Neuronal stem cell (in vitro differentiated cells): ENCODE measurements around the gene CD40.

Experiments used
- DNase-seq: peaks from one replicate; pipeline ENCODE4 v3.0.0-alpha.2; 2013; ENCODE audit warnings: low spot score
- H2AFZ ChIP-seq: one replicate; pipeline ENCODE4 v1.6.1; 2013; ENCODE audit warnings: mild to moderate bottlenecking, low read length, inconsistent platforms
- H2AK5ac ChIP-seq: 2 replicates; pipeline ENCODE4 v1.6.1; 2013; ENCODE audit warnings: low read depth, mild to moderate bottlenecking, inconsistent platforms, low read length, moderate library complexity, mixed read lengths
- H2BK120ac ChIP-seq: 2 replicates; pipeline ENCODE4 v1.6.1; 2013; ENCODE audit warnings: low read depth, mild to moderate bottlenecking, inconsistent platforms, low read length, moderate library complexity, mixed read lengths
- H2BK12ac ChIP-seq: one replicate; pipeline ENCODE4 v1.6.1; 2013; ENCODE audit warnings: low read length, inconsistent platforms
- H2BK15ac ChIP-seq: 2 replicates; pipeline ENCODE4 v1.6.1; 2013; ENCODE audit warnings: mild to moderate bottlenecking, low read length, inconsistent platforms, mixed read lengths
- H2BK5ac ChIP-seq: one replicate; pipeline ENCODE4 v1.6.1; 2013; ENCODE audit warnings: inconsistent platforms, mild to moderate bottlenecking, low read length, moderate library complexity
- H3K14ac ChIP-seq: one replicate; pipeline ENCODE4 v1.6.1; 2013; ENCODE audit warnings: low read length, inconsistent platforms
- H3K18ac ChIP-seq: 2 replicates; pipeline ENCODE4 v1.6.1; 2013; ENCODE audit warnings: low read length, inconsistent platforms
- H3K23ac ChIP-seq: 2 replicates; pipeline ENCODE4 v1.6.1; 2013; ENCODE audit warnings: low read depth, mild to moderate bottlenecking, mixed read lengths, low read length, inconsistent platforms; ENCODE audit not compliant: poor library complexity
- H3K27ac ChIP-seq: replicated peaks from 3 replicates; pipeline ENCODE4 v1.5.1; 2013; ENCODE audit warnings: low read length, inconsistent platforms
- H3K27me3 ChIP-seq, 3 experiments: 2 replicates each; pipeline ENCODE4 v1.6.1; 2013; ENCODE audit warnings: low read length in 3 of 3, mild to moderate bottlenecking in 2 of 3, inconsistent platforms in 1 of 3, low read depth in 1 of 3, mixed read lengths in 1 of 3, moderate library complexity in 1 of 3; ENCODE audit not compliant: control insufficient read depth in 3 of 3, insufficient read depth in 3 of 3
- H3K36me3 ChIP-seq, 2 donors: replicated peaks in 1 of 2; 2 replicates each; pipeline ENCODE4 v1.6.1; 2013; ENCODE audit warnings: low read length in 2 of 2; ENCODE audit not compliant: control insufficient read depth in 2 of 2, insufficient read depth in 2 of 2
- H3K4ac ChIP-seq: 2 replicates; pipeline ENCODE4 v1.6.1; 2013; ENCODE audit warnings: inconsistent platforms, mild to moderate bottlenecking, low read length, moderate library complexity
- H3K4me1 ChIP-seq, 2 donors: 1 replicate in 1 of 2; 2 replicates in 1 of 2; pipeline ENCODE4 v1.6.1; 2013; ENCODE audit warnings: low read length in 2 of 2, low read depth in 1 of 2; ENCODE audit not compliant: control insufficient read depth in 2 of 2, insufficient read depth in 1 of 2
- H3K4me2 ChIP-seq: one replicate; pipeline ENCODE4 v1.6.1; 2013; ENCODE audit warnings: mild to moderate bottlenecking, low read length, inconsistent platforms; ENCODE audit not compliant: insufficient read depth, poor library complexity, severe bottlenecking
- H3K4me3 ChIP-seq, 2 donors: 2 replicates each; pipeline ENCODE4 v1.5.1; 2013; ENCODE audit warnings: low read length in 2 of 2, mild to moderate bottlenecking in 2 of 2, inconsistent platforms in 1 of 2, moderate library complexity in 1 of 2
- H3K79me1 ChIP-seq: one replicate; pipeline ENCODE4 v1.6.1; 2013; ENCODE audit warnings: low read depth, mild to moderate bottlenecking, inconsistent platforms, low read length, moderate library complexity
- H3K9ac ChIP-seq: one replicate; pipeline ENCODE4 v1.6.1; 2013; ENCODE audit warnings: mild to moderate bottlenecking, low read depth, low read length, inconsistent platforms; ENCODE audit not compliant: poor library complexity
- H3K9me3 ChIP-seq, 2 donors: replicated peaks in 1 of 2; 2 replicates each; pipeline versions ENCODE3 to v1.6.1; 2013; ENCODE audit warnings: low read length in 2 of 2, mild to moderate bottlenecking in 2 of 2, inconsistent platforms in 1 of 2, low read depth in 1 of 2, mixed read lengths in 1 of 2, moderate library complexity in 1 of 2; ENCODE audit not compliant: control insufficient read depth in 2 of 2, insufficient read depth in 1 of 2
- H4K8ac ChIP-seq: one replicate; pipeline ENCODE4 v1.6.1; 2013; ENCODE audit warnings: low read depth, mild to moderate bottlenecking, inconsistent platforms, low read length, moderate library complexity
- H4K91ac ChIP-seq: one replicate; pipeline ENCODE4 v1.6.1; 2013; ENCODE audit warnings: low read length, low read depth, mild to moderate bottlenecking, inconsistent platforms; ENCODE audit not compliant: poor library complexity
- WGBS, 2 donors: extraction: QIAGEN DNeasy Blood & Tissue Kit; methylation state at CpG; one replicate each; pipeline ENCODE4 v1.1.7; 2013; ENCODE audit warnings: missing lambda C conversion rate in 2 of 2, mixed read lengths in 1 of 2; ENCODE audit not compliant: insufficient read length in 2 of 2, insufficient replicate concordance in 1 of 2; ENCODE audit errors: extremely low coverage in 2 of 2; 5-methylcytosine and 5-hydroxymethylcytosine counted together

The CD40 gene

DNA sequence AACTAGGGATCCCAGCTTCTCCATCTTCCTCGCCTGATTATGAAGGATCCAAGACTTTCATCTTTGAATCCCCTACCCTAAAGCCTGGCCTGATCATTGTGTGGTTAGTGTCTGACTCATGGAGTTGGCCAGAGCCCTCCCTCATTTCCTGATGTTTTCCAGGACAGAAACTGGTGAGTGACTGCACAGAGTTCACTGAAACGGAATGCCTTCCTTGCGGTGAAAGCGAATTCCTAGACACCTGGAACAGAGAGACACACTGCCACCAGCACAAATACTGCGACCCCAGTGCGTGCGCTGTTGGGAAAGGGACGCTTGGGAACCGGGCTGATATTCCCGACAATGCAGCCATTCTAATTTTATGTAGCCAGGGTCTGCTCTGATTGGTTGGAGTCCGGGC is 4.0 kb downstream of the CD40 start:
- Histone ChIP-seq H2BK5ac (no peak overlapping the region), H3K27me3 (peaks cover 0 to 28% (median 2%) of the 10 kb centered on the region in 3 experiments), H3K4me3 (no peak overlapping the region), H3K4me1 (peaks cover 0 to 3% of the 10 kb centered on the region in 2 donors), H4K8ac (no peak overlapping the region), H3K79me1 (no peaks in the 10 kb centered on the region), H2BK120ac (no peak overlapping the region), H3K4me2 (no peak overlapping the region), H2BK15ac (no peak overlapping the region), H3K36me3 (peaks cover 0 to 4% of the 10 kb centered on the region in 2 donors), H3K18ac (no peak overlapping the region), H2AFZ (no peak overlapping the region), H3K14ac (no peak overlapping the region), H3K9me3 (no peaks in the 10 kb centered on the region), H2BK12ac (no peak overlapping the region), H4K91ac (no peak overlapping the region), H2AK5ac (no peak overlapping the region), H3K9ac (no peak overlapping the region), H3K27ac (no peak overlapping the region), H3K4ac (no peak overlapping the region), H3K23ac (no peak overlapping the region)
- WGBS, 2 donors, result no CpG with 5 or more reads among the region's 11 CpGs
- no peak for DNase-seq

- Histone ChIP-seq H2BK12ac (no peak overlapping the region), H3K27me3 (peaks cover 0 to 28% (median 2%) of the 10 kb centered on the region in 3 experiments), H3K36me3 (peaks cover 0 to 4% of the 10 kb centered on the region in 2 donors), H3K4me2 (no peak overlapping the region), H2AFZ (no peak overlapping the region), H2BK15ac (no peak overlapping the region), H3K23ac (peak overlapping the region; percentile 8), H3K27ac (no peak overlapping the region), H4K91ac (no peak overlapping the region), H2BK120ac (no peak overlapping the region), H3K4ac (no peak overlapping the region), H3K18ac (no peak overlapping the region), H2AK5ac (no peak overlapping the region), H3K79me1 (no peaks in the 10 kb centered on the region), H3K4me1 (no peaks in the 10 kb centered on the region), H3K4me3 (no peak overlapping the region), H2BK5ac (peak overlapping the region; percentile 67), H4K8ac (no peak overlapping the region), H3K14ac (no peak overlapping the region), H3K9me3 (no peaks in the 10 kb centered on the region), H3K9ac (peak overlapping the region; percentile 6)
- no CpG with 5 or more reads among the region's 15 CpGs for WGBS, 2 donors
- DNase-seq, result no peak
Observed at GRCh38 chr20:46122516-46123481, 4.7 kb downstream of the CD40 start.

DNA sequence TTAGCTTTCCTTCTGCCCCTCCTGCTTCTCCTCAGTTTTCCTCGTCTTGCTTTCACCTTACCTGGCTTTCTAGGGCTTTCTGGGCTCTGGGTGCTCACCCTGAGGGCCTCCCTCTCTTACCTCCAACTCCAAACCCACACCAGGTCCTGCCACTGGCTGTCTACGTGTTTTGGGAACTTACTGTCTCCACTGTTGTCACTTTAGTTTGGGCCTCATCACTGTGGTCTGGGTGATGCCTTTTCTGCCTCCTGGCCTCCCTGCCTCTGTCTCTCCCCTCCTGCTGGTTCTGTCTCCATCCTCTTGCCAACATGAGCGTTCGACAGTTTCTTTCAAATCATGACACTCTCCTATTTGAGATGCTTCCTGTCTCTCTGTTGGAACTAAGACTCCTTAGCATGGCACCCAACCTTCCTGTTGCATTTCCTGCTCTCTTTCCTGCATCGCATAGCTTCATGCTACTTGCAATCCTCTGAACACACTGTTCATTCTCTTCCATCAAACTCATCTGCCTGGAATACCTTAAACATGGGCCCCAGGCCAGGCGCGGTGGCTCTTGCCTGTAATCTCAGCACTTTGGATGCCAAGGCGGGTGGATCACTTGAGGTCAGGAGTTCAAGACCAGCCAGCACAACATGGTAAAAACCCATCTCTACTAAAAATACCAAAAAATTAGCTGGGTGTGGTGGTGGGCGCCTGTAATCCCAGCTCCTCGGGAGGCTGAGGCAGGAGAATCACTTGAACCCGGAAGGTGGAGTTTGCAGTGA is 5.5 kb downstream of the CD40 start:
- no peak overlapping the region for H2AFZ ChIP-seq
- no peak for DNase-seq
- no peak overlapping the region for H3K9ac ChIP-seq
- no peaks in the 10 kb centered on the region for H3K9me3 ChIP-seq
- no peak overlapping the region for H4K8ac ChIP-seq
- H3K4me1 ChIP-seq, result no peaks in the 10 kb centered on the region
- no peak overlapping the region for H3K4ac ChIP-seq
- no peak overlapping the region for H2BK12ac ChIP-seq
- H3K27ac ChIP-seq, result no peak overlapping the region
- no peak overlapping the region for H4K91ac ChIP-seq
- no peak overlapping the region for H3K4me2 ChIP-seq
- no peak overlapping the region for H2AK5ac ChIP-seq
- no peaks in the 10 kb centered on the region for H3K79me1 ChIP-seq
- H3K14ac ChIP-seq, result no peak overlapping the region
- no peak overlapping the region for H2BK15ac ChIP-seq
- H2BK120ac ChIP-seq, result no peak overlapping the region
- H3K23ac ChIP-seq, result no peak overlapping the region
- no peak overlapping the region for H3K4me3 ChIP-seq
- peaks cover 0 to 4% of the 10 kb centered on the region in 2 donors for H3K36me3 ChIP-seq
- no peak overlapping the region for H2BK5ac ChIP-seq
- H3K18ac ChIP-seq, result no peak overlapping the region
- WGBS, 2 donors, result no CpG with 5 or more reads among the region's 11 CpGs
- peaks cover 0 to 27% (median 2%) of the 10 kb centered on the region in 3 experiments for H3K27me3 ChIP-seq
